Naive thymus-derived CD8-positive, alpha-beta T cell (primary cell): ENCODE results near the gene PEX7. TPM values are rescaled to one million over a fixed set of nuclear protein-coding genes. Genes with fewer than 3 reads are reported as not detected.
"Not testable (repeated sequence)": the region's sequence is repeated elsewhere in the genome, so short reads cannot be mapped to it uniquely, and the experiment has no call there.

Experiments used
- ATAC-seq, 2 donors: fragments of 150-1000 bp; cut with Tn5 transposase in 1 of 2; sonication (Bioruptor Pico), chemical (Tn5 transposase) in 1 of 2; 1 replicate in 1 of 2; 2 replicates in 1 of 2; pipeline ENCODE4 v1.10.0; 2021; ENCODE audit warnings: mild to moderate bottlenecking in 2 of 2, moderate library complexity in 2 of 2
- POLR2A ChIA-PET: fragments of 350-600 bp; sonication (Branson Sonifier 250); formaldehyde crosslinking; loops from one replicate; lab custom pipeline; 2021; ENCODE audit warnings: antibody characterized with exemption; lab: Charles Lee
- DNase-seq, 10 donors: peaks; one replicate each; pipeline versions ENCODE4 v3.0.0 to v3.0.0-alpha.2; 2020 to 2022
- H3K27ac Mint-ChIP-seq, 10 donors: one replicate each; pipeline ENCODE4 v1.8.0; 2020 to 2022; ENCODE audit warnings: mild to moderate bottlenecking in 10 of 10, mixed read lengths in 10 of 10, moderate library complexity in 4 of 10, inconsistent platforms in 1 of 10
- H3K27me3 Mint-ChIP-seq, 5 donors: one replicate each; pipeline ENCODE4 v1.8.0; 2021 to 2022; ENCODE audit warnings: mixed read lengths in 5 of 5
- H3K36me3 Mint-ChIP-seq, 3 donors: one replicate each; pipeline ENCODE4 v1.8.0; 2020 to 2022; ENCODE audit warnings: mixed read lengths in 3 of 3, mild to moderate bottlenecking in 2 of 3, inconsistent platforms in 1 of 3
- H3K4me1 Mint-ChIP-seq, 4 donors: one replicate each; pipeline ENCODE4 v1.8.0; 2021 to 2022; ENCODE audit warnings: mixed read lengths in 4 of 4
- H3K4me3 Mint-ChIP-seq, 10 donors: one replicate each; pipeline ENCODE4 v1.8.0; 2020 to 2022; ENCODE audit warnings: mild to moderate bottlenecking in 10 of 10, mixed read lengths in 10 of 10, moderate library complexity in 6 of 10, inconsistent platforms in 1 of 10
- H3K9me3 Mint-ChIP-seq, 9 donors: one replicate each; pipeline ENCODE4 v1.8.0; 2020 to 2022; ENCODE audit warnings: mixed read lengths in 9 of 9, mild to moderate bottlenecking in 3 of 9, inconsistent platforms in 1 of 9, moderate library complexity in 1 of 9
- polyA plus RNA-seq, 3 donors: library from polyadenylated mRNA; unstranded; fragments of 300-500 nt; fragmentation: Illumina TruSeq; gene quantifications; one replicate each; pipeline ENCODE4 v1.2.3, GENCODE V29; 2021
- total RNA-seq, 8 experiments: library from RNA in 2 of 8; stranded (reverse) in 2 of 8; gene quantifications; one replicate each; pipeline ENCODE4 v1.2.3 and lab custom pipeline; 2021 to 2026

PEX7 gene
- total and polyA plus RNA-seq, 5 experiments from 2014 or later = 3.0 to 6.9 (median 4.6) TPM

DNA sequence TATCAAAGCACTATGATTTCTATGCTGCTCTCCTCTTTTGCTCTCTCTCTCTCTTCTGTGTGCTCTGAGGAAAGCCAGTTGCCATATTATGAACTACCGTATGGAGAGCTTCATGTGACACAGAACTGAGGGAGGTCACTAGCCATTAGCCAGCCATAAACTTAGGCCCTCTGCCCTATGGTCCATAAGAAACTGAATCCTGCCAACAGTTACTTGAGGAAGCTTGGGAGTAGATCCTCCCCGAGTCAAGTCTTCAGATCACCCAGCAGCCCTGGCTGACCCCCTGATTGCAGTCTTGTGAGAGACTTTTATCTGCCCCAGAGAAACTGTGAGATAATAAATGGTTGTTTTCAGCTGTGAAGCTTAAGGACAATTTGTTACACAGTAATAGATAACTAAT, 5.7 kb upstream of the PEX7 start:
- peaks cover 5 to 6% (median 6%) of the 10 kb centered on the region in 4 donors for H3K4me1 Mint-ChIP-seq
- no peak overlapping the region for H3K27ac Mint-ChIP-seq
- H3K4me3 Mint-ChIP-seq = no peak overlapping the region
- peaks cover 0 to 2% (median 0%) of the 10 kb centered on the region in 9 donors for H3K9me3 Mint-ChIP-seq
- peaks cover 0 to 1% (median 0%) of the 10 kb centered on the region in 3 donors for H3K36me3 Mint-ChIP-seq
- H3K27me3 Mint-ChIP-seq = peaks cover 0 to 6% (median 4%) of the 10 kb centered on the region in 5 donors
- POLR2A ChIA-PET = no interaction called here
- no peak for ATAC-seq
- DNase-seq = no peak

DNA sequence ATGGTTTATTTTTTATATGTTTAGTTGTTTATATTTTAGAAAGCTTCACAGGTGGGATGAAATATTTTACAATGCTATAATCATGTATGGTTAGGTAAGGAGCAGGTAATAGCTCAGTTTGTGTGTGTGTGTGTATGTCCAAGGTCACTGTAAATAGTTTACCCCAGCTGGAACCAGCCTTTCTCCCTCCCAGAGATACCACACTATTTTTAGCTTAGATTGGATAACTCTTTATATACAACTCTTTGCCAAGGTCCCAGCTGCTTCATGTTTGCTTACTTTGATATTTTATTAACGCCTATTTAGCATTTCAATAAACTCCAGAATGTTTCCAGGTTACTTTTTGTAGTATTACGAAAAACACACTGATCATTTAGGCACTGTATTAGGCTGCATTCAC, 1.8 kb upstream of the PEX7 start:
- ATAC-seq (no peak), DNase-seq (no peak)
- H3K4me3 Mint-ChIP-seq = peak overlapping the region in 1 of 10 donors; percentile 18
- peaks cover 0 to 1% (median 0%) of the 10 kb centered on the region in 9 donors for H3K9me3 Mint-ChIP-seq
- peak overlapping the region in 1 of 10 donors; percentile 1 for H3K27ac Mint-ChIP-seq
- H3K27me3 Mint-ChIP-seq = peaks cover 0 to 6% (median 4%) of the 10 kb centered on the region in 5 donors
- peaks cover 0 to 3% (median under 1%) of the 10 kb centered on the region in 3 donors for H3K36me3 Mint-ChIP-seq
- POLR2A ChIA-PET = no interaction called here
- peaks cover 10 to 35% (median 29%) of the 10 kb centered on the region in 4 donors for H3K4me1 Mint-ChIP-seq

DNA sequence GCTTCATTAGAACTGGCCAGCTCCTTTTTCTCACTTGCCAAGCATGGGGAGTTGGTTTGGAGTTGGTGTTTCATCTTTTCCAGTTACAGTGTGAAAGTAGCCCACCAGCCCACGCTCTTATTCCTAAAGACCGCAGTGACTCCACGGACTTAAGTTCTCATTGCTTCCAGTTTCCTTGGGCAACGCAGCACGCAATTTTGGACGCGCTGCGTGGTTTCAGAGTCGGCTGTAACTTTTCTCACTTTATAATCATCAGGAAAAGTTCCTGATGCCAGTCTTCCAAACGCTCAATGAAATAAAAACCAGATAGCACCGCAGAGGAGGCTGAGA, 381 bp upstream of the PEX7 start:
- peak overlapping the region; percentile 90 to 100 (median 97) for H3K27ac Mint-ChIP-seq
- peaks cover 14 to 46% (median 34%) of the 10 kb centered on the region in 4 donors for H3K4me1 Mint-ChIP-seq
- peak overlapping the region; percentile 88 to 99 (median 94) for H3K4me3 Mint-ChIP-seq
- DNase-seq (no peak), ATAC-seq (peak in 1 of 2 donors; percentile 1)
- H3K36me3 Mint-ChIP-seq = peaks cover 10 to 14% (median 12%) of the 10 kb centered on the region in 3 donors
- H3K27me3 Mint-ChIP-seq = peaks cover 0 to 6% (median 3%) of the 10 kb centered on the region in 5 donors
- H3K9me3 Mint-ChIP-seq = no peaks in the 10 kb centered on the region
- POLR2A ChIA-PET = interaction anchor here (0.6 to 2.5 kb wide), 7 partner anchors 27 to 532 kb away, joined by 3 to 35 read pairs (median 5); partner anchors contain the start of genes BCLAF1 and MAP3K5

DNA sequence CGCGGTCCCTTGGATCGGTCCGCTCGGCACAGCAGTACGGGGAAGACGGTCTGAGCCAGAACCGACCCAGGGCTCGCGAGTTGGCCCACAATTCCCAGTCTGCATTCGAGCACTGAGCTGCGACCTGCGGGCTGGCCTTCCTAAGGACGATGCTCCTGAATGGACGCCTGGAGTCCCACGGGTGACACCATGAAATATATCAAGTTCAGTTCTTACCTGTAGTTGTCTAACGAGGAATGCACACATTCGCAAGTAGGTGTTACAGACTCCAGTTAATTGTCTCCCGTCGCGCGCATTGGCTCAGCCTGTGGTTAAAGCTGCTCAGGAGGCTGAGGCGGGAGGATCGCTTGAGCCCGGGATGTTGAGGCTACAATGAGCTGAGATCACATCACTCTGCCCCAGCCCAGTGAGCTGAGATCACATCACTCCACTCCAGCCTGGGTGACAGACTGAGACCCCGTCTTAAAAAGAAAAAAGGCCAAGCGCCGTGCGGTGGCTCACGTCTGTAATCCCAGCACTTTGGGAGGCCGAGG, 802 bp downstream of the PEX7 start:
- H3K9me3 Mint-ChIP-seq = no peaks in the 10 kb centered on the region
- H3K27ac Mint-ChIP-seq = peak overlapping the region; percentile 61 to 96 (median 88)
- H3K36me3 Mint-ChIP-seq = peaks cover 11 to 22% (median 16%) of the 10 kb centered on the region in 3 donors
- no peaks in the 10 kb centered on the region for H3K27me3 Mint-ChIP-seq
- H3K4me1 Mint-ChIP-seq = peaks cover 14 to 51% (median 37%) of the 10 kb centered on the region in 4 donors
- ATAC-seq (no peak), DNase-seq (peak in 2 of 10 donors; percentile 3 to 5)
- peak overlapping the region; percentile 86 to 95 (median 91) for H3K4me3 Mint-ChIP-seq
- POLR2A ChIA-PET = interaction anchor here (1.3 to 2.5 kb wide), 5 partner anchors 29 to 533 kb away, joined by 5 to 35 read pairs (median 6); partner anchors contain the start of genes BCLAF1 and MAP3K5

DNA sequence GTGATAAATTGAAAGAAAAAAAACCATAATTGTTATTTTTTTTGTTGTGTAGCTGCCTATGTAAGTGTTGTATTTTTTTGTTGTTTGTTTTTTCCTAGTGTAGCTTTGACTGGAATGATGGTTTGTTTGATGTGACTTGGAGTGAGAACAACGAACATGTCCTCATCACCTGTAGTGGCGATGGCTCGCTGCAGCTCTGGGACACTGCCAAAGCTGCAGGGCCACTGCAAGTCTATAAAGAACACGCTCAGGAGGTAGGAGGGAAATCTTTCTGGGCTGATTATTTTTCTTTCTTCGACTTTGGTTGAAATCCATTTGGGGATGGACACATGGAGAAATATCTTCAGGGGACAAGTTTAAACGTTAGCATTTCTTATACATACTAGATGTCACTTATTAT, 3.8 kb downstream of the PEX7 start:
- Mint-ChIP-seq H3K27ac (no peak overlapping the region), H3K4me3 (peak overlapping the region in 1 of 10 donors; percentile 24), H3K27me3 (no peaks in the 10 kb centered on the region), H3K4me1 (peaks cover 12 to 49% (median 39%) of the 10 kb centered on the region in 4 donors), H3K36me3 (peaks cover 24 to 48% (median 41%) of the 10 kb centered on the region in 3 donors), H3K9me3 (peaks cover 0 to 7% (median 4%) of the 10 kb centered on the region in 9 donors)
- ATAC-seq = no peak
- POLR2A ChIA-PET = interaction anchor here (1.0 kb wide), 1 partner anchor 34 kb away, joined by 4 read pairs; the partner anchor contains the start of gene MAP3K5
- no peak for DNase-seq

DNA sequence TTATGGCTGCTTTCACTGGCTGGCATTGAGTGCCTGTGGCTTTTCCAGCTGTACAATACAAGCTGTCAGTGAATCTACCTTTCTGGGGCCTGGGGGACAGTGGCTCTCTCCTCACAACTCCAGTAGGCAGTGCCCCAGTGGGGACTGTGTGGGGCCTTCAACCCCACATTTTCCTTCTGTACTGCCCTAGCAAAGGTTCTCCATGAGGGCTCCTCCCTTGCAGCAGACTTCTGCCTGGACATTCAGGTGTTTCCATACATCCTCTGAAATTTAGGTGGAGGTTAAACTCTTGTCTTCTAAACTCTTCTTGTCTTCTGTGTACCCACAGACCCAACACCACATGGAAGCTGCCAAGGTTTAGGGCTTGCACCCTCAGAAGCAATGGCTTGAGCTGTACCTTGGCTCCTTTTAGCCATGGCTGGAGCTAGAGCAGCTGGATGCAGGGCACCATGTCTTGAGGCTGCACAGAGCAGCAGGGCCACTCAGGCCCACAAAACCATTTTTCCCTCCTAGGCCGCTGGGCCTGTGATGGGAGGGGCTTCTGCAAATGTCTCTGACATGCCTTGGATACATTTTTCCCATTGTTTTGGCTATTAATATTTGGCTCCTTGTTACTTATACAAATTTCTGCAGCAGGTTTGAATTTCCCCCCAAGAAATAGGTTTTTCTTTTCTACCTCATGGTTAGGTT, 9.6 kb downstream of the PEX7 start:
- no peak overlapping the region for H3K4me3 Mint-ChIP-seq

DNA sequence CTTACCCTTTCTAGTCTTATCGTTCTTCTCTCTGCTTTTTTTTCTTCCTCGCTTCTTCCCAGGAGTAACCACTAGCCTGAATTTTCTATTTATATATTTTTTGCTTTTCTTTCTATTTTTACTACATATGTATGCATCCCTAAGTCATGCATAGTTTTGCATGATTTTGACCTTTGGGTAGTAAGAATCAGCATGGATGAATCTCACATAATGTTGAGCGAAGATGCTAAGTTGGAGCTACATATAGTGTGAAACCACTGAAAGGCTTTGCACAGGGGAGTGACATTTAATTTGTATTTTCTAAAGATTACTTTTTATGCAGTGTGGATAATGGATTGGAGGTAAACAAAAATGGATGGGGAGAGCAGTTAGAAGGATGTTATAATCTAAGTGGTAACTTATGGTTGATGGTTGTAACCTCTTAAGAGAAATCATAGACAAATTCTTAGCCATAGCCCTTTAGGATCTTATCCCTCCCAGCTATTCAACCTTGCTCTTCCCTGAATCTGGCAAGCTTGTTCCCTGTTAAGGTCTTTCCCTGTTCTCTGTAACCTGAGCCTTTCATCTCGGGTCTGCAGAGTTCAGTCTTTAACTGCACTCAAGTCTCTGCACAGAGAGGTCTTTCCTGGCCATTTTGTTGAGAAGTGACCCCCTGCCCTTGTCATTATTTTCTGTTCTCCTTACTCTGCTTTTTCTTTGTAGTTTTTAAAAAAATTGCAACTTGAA, 18.0 kb downstream of the PEX7 start:
- H3K4me3 Mint-ChIP-seq = no peak overlapping the region
- H3K27me3 Mint-ChIP-seq = no peaks in the 10 kb centered on the region
- H3K4me1 Mint-ChIP-seq = peaks cover 0 to 5% (median 3%) of the 10 kb centered on the region in 4 donors
- no peak overlapping the region for H3K27ac Mint-ChIP-seq
- peaks cover 0 to 44% (median 11%) of the 10 kb centered on the region in 3 donors for H3K36me3 Mint-ChIP-seq
- POLR2A ChIA-PET = no interaction called here
- H3K9me3 Mint-ChIP-seq = no peaks in the 10 kb centered on the region
- ATAC-seq (no peak), DNase-seq (no peak)

More for the DNA sequence above, 9.6 kb downstream of the PEX7 start:
- peaks cover 5 to 9% (median 6%) of the 10 kb centered on the region in 4 donors for H3K4me1 Mint-ChIP-seq
- POLR2A ChIA-PET = interaction anchor here (0.6 kb wide), 1 partner anchor 23 kb away, joined by 6 read pairs; no protein-coding TSS in a partner anchor
- peaks cover 34 to 77% (median 54%) of the 10 kb centered on the region in 3 donors for H3K36me3 Mint-ChIP-seq
- H3K9me3 Mint-ChIP-seq = peaks cover 0 to 24% (median 15%) of the 10 kb centered on the region in 9 donors
- H3K27me3 Mint-ChIP-seq = no peaks in the 10 kb centered on the region
- no peak overlapping the region for H3K27ac Mint-ChIP-seq
- ATAC-seq (no peak), DNase-seq (no peak)

DNA sequence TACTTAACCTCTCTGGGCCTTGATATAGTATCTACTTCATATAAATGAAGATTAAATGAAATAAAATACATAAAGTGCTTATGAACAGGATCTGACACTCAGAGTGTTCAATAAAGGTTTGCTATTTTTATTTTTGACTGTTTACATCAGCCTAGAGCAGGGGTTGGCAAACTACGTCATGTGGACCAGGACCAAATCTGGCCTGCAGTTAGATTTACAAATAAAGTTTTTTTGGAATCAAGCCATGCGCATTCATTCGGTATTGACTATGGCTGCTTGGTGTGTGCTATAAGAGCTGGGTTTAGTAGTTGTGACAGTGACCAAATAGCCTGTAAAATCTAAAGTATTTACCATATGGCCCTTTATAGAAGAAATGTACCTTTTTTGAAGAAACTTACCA, 20.8 kb downstream of the PEX7 start:
- H3K4me1 Mint-ChIP-seq = peaks cover 0 to 11% (median 2%) of the 10 kb centered on the region in 4 donors
- POLR2A ChIA-PET = no interaction called here
- no peak for DNase-seq
- H3K36me3 Mint-ChIP-seq = peaks cover 4 to 46% (median 24%) of the 10 kb centered on the region in 3 donors
- no peaks in the 10 kb centered on the region for H3K27me3 Mint-ChIP-seq
- ATAC-seq = no peak
- no peak overlapping the region for H3K27ac Mint-ChIP-seq
- H3K9me3 Mint-ChIP-seq = peaks cover 0 to 6% (median 0%) of the 10 kb centered on the region in 9 donors
- H3K4me3 Mint-ChIP-seq = no peak overlapping the region

DNA sequence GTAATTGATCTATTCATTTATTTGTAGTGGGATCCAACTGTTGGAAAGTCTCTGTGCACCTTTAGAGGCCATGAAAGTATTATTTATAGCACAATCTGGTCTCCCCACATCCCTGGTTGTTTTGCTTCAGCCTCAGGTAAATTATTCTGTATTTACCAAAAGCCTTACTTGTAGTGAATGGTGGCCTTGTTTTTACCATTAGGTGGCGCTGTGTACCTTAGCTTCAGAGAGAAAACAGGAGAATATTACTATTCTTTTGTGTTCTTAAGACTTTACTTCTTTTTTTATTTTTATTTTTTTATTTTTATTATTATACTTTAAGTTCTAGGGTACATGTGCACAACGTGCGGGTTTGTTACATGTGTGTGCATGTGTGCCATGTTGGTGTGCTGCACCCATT, 23.7 kb downstream of the PEX7 start:
- peaks cover 23 to 62% (median 46%) of the 10 kb centered on the region in 3 donors for H3K36me3 Mint-ChIP-seq
- DNase-seq = peak in 4 of 10 donors; percentile 13 to 24 (median 18)
- peaks cover 0 to 22% (median 0%) of the 10 kb centered on the region in 9 donors for H3K9me3 Mint-ChIP-seq
- peaks cover 0 to 10% (median 6%) of the 10 kb centered on the region in 4 donors for H3K4me1 Mint-ChIP-seq
- H3K27me3 Mint-ChIP-seq = no peaks in the 10 kb centered on the region
- H3K4me3 Mint-ChIP-seq = no peak overlapping the region
- H3K27ac Mint-ChIP-seq = peak overlapping the region in 1 of 10 donors; percentile 22
- peak in 1 of 2 donors; percentile 38 for ATAC-seq
- POLR2A ChIA-PET = no interaction called here

DNA sequence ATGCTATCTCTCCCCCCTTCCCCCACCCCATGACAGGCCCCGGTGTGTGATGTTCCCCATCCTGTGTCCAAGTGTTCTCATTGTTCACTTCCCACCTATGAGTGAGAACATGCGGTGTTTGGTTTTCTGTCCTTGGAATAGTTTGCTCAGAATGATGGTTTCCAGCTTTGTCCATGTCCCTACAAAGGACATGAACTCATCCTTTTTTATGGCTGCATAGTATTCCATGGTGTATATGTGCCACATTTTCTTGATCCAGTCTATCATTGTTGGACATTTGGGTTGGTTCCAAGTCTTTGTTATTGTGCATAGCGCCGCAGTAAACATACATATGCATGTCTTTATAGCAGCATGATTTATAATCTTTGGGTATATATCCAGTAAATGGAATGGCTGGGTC, 24.1 kb downstream of the PEX7 start:
- H3K27me3 Mint-ChIP-seq, DNase-seq, H3K4me1 Mint-ChIP-seq, POLR2A ChIA-PET, H3K4me3 Mint-ChIP-seq, ATAC-seq: not testable (repeated sequence)
- Mint-ChIP-seq H3K36me3 (peaks cover 23 to 59% (median 43%) of the 10 kb centered on the region in 3 donors), H3K27ac (peak overlapping the region in 1 of 10 donors; percentile 22), H3K9me3 (peaks cover 0 to 22% (median 0%) of the 10 kb centered on the region in 9 donors)

DNA sequence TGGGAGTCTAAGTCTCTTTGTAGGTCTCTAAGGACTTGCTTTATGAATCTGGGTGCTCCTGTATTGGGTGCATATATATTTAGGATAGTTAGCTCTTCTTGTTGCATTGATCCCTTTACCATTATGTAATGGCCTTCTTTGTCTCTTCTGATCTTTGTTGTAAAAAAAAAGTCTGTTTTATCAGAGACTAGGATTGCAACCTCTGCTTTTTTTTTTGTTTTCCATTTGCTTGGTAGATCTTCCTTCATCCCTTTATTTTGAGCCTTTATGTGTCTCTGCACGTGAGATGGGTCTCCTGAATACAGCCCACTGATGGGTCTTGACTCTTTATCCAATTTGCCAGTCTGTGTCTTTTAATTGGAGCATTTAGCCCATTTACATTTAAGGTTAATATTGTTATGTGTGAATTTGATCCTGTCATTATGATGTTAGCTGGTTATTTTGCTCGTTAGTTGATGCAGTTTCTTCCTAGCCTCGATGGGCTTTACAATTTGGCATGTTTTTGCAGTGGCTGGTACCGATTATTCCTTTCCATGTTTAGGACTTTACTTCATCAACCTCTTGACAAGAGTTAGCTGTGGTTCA, 27.7 kb downstream of the PEX7 start:
- POLR2A ChIA-PET = interaction anchor here (0.6 kb wide), 1 partner anchor 25 kb away, joined by 3 read pairs; no protein-coding TSS in a partner anchor
- not testable (repeated sequence) for DNase-seq
- peaks cover 28 to 54% (median 51%) of the 10 kb centered on the region in 3 donors for H3K36me3 Mint-ChIP-seq

DNA sequence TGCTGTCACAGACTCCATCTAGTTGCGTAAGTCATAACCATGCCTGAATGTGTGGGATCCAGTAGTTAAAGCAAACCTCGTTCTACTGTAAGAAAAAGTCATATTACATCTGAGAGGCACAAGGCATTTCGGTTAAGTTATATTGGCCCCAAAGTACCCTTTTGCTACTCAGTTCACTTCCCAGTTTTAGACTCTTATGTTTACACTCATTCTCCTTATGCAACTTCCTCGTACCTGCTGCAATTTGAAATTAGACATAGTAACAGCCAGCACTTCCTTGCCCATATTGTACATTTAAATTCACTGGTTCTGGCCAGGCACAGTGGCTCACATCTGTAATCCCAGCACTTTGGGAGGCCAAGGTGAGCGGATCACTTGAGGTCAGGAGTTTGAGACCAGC, 37.0 kb downstream of the PEX7 start:
- no peak overlapping the region for H3K4me3 Mint-ChIP-seq
- H3K27ac Mint-ChIP-seq = no peak overlapping the region
- DNase-seq (no peak), ATAC-seq (no peak)
- peaks cover 0 to 3% (median 2%) of the 10 kb centered on the region in 4 donors for H3K4me1 Mint-ChIP-seq
- POLR2A ChIA-PET = no interaction called here
- peaks cover 0 to 37% (median 28%) of the 10 kb centered on the region in 3 donors for H3K36me3 Mint-ChIP-seq
- H3K9me3 Mint-ChIP-seq = peaks cover 0 to 2% (median 0%) of the 10 kb centered on the region in 9 donors
- no peaks in the 10 kb centered on the region for H3K27me3 Mint-ChIP-seq

More for the DNA sequence above, 27.7 kb downstream of the PEX7 start:
- not testable (repeated sequence) for H3K4me3 Mint-ChIP-seq, H3K4me1 Mint-ChIP-seq, ATAC-seq, H3K27me3 Mint-ChIP-seq, H3K27ac Mint-ChIP-seq
- H3K9me3 Mint-ChIP-seq = peaks cover 0 to 22% (median 2%) of the 10 kb centered on the region in 9 donors
